ENCODE results near the gene SLC9B1. TPM values are rescaled to one million over a fixed set of nuclear protein-coding genes. Genes with fewer than 3 reads are reported as not detected.

SLC9B1 gene
- total and polyA plus RNA-seq, 2 of the 13 experiments (the other 11 are each of a cell fraction or from before 2014, with no cell fraction given) = 0.17 to 0.20 TPM

DNA sequence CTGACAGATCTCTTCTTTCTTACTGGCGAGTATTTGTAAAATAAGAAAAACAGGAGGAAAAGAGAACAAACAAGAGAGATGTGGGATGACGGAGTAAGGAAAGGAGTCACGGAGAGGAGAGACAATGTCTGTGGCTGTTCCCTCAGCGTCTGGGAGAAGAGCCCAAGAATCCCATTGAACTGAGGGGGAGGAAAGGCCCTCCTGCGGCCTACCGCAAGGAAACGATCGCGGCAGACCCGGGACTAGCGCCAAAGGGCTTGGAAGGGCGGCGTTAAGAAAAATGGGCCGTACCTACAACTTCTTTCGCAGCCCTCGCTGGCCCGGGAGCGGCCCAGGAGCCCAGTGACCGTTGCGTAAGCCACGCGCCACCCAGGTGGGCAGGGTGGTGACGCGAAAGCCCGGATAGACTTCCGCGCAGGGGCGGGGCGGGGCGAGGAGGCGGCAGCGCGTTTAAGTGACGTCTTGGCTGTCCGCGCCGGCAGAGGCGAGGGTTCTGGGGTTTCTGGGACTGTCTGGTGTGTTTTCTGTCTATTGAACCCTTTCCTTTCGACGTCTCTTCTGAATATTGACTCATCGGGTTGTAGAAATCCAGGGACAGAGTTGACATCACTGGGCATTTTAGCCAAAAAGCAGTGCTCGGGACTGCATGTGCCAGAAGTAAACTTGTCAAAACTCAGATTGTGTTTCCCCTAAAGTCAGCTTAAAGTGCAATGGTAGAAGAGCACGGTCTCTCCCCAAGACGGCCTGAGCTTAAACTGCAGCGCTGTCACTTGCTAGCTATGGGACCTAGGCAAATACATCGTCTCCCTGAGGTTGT, at the start of gene SLC9B1 (continued):
- TF ChIP-seq, protein P1, sequence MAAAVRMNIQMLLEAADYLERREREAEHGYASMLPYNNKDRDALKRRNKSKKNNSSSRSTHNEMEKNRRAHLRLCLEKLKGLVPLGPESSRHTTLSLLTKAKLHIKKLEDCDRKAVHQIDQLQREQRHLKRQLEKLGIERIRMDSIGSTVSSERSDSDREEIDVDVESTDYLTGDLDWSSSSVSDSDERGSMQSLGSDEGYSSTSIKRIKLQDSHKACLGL (CRISPR knock-in tag; IDR thresholded peaks at IDR 0.05) = peak; percentile 87; the same call in 1 of the 2 replicates
- TF ChIP-seq, protein P2, sequence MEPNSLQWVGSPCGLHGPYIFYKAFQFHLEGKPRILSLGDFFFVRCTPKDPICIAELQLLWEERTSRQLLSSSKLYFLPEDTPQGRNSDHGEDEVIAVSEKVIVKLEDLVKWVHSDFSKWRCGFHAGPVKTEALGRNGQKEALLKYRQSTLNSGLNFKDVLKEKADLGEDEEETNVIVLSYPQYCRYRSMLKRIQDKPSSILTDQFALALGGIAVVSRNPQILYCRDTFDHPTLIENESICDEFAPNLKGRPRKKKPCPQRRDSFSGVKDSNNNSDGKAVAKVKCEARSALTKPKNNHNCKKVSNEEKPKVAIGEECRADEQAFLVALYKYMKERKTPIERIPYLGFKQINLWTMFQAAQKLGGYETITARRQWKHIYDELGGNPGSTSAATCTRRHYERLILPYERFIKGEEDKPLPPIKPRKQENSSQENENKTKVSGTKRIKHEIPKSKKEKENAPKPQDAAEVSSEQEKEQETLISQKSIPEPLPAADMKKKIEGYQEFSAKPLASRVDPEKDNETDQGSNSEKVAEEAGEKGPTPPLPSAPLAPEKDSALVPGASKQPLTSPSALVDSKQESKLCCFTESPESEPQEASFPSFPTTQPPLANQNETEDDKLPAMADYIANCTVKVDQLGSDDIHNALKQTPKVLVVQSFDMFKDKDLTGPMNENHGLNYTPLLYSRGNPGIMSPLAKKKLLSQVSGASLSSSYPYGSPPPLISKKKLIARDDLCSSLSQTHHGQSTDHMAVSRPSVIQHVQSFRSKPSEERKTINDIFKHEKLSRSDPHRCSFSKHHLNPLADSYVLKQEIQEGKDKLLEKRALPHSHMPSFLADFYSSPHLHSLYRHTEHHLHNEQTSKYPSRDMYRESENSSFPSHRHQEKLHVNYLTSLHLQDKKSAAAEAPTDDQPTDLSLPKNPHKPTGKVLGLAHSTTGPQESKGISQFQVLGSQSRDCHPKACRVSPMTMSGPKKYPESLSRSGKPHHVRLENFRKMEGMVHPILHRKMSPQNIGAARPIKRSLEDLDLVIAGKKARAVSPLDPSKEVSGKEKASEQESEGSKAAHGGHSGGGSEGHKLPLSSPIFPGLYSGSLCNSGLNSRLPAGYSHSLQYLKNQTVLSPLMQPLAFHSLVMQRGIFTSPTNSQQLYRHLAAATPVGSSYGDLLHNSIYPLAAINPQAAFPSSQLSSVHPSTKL (CRISPR knock-in tag; IDR thresholded peaks at IDR 0.05) = peak; percentile 79
- TF ChIP-seq, protein P3, sequence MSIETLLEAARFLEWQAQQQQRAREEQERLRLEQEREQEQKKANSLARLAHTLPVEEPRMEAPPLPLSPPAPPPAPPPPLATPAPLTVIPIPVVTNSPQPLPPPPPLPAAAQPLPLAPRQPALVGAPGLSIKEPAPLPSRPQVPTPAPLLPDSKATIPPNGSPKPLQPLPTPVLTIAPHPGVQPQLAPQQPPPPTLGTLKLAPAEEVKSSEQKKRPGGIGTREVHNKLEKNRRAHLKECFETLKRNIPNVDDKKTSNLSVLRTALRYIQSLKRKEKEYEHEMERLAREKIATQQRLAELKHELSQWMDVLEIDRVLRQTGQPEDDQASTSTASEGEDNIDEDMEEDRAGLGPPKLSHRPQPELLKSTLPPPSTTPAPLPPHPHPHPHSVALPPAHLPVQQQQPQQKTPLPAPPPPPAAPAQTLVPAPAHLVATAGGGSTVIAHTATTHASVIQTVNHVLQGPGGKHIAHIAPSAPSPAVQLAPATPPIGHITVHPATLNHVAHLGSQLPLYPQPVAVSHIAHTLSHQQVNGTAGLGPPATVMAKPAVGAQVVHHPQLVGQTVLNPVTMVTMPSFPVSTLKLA (IDR thresholded peaks at IDR 0.05) = no peak
- no peak for TF ChIP-seq RFX3 (CRISPR knock-in tag; IDR thresholded peaks at IDR 0.05)
- TF ChIP-seq GPN1 (CRISPR knock-in tag; IDR thresholded peaks at IDR 0.05; ENCODE audit: borderline replicate concordance) = no peak
- TF ChIP-seq RFXAP (CRISPR knock-in tag; IDR thresholded peaks at IDR 0.05; ENCODE audit: borderline replicate concordance) = peak; percentile 86
- TF ChIP-seq, protein P4, sequence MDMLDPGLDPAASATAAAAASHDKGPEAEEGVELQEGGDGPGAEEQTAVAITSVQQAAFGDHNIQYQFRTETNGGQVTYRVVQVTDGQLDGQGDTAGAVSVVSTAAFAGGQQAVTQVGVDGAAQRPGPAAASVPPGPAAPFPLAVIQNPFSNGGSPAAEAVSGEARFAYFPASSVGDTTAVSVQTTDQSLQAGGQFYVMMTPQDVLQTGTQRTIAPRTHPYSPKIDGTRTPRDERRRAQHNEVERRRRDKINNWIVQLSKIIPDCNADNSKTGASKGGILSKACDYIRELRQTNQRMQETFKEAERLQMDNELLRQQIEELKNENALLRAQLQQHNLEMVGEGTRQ (IDR thresholded peaks at IDR 0.05; ENCODE audit: low read depth, low read length) = no peak
- TF ChIP-seq, protein P4 (CRISPR knock-in tag; IDR thresholded peaks at IDR 0.05; ENCODE audit: borderline replicate concordance) = no peak
- TF ChIP-seq ZNF670 (CRISPR knock-in tag; IDR thresholded peaks at IDR 0.05; ENCODE audit: borderline replicate concordance) = 0 out of 2 replicates have a peak, but pooled peaks have one; percentile 2
- TF ChIP-seq, protein P5, sequence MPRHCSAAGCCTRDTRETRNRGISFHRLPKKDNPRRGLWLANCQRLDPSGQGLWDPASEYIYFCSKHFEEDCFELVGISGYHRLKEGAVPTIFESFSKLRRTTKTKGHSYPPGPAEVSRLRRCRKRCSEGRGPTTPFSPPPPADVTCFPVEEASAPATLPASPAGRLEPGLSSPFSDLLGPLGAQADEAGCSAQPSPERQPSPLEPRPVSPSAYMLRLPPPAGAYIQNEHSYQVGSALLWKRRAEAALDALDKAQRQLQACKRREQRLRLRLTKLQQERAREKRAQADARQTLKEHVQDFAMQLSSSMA (CRISPR knock-in tag; IDR thresholded peaks at IDR 0.05) = no peak
- TF ChIP-seq, protein P6, sequence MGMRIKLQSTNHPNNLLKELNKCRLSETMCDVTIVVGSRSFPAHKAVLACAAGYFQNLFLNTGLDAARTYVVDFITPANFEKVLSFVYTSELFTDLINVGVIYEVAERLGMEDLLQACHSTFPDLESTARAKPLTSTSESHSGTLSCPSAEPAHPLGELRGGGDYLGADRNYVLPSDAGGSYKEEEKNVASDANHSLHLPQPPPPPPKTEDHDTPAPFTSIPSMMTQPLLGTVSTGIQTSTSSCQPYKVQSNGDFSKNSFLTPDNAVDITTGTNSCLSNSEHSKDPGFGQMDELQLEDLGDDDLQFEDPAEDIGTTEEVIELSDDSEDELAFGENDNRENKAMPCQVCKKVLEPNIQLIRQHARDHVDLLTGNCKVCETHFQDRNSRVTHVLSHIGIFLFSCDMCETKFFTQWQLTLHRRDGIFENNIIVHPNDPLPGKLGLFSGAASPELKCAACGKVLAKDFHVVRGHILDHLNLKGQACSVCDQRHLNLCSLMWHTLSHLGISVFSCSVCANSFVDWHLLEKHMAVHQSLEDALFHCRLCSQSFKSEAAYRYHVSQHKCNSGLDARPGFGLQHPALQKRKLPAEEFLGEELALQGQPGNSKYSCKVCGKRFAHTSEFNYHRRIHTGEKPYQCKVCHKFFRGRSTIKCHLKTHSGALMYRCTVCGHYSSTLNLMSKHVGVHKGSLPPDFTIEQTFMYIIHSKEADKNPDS (CRISPR knock-in tag; IDR thresholded peaks at IDR 0.05) = no peak
- TF ChIP-seq ZNF225 (CRISPR knock-in tag; IDR thresholded peaks at IDR 0.05) = peak; percentile 73; the same call in 1 of the 2 replicates
- no peak for TF ChIP-seq ZNF496 (CRISPR knock-in tag; IDR thresholded peaks at IDR 0.05; ENCODE audit: insufficient replicate concordance)
- TF ChIP-seq PITX1 (CRISPR knock-in tag; IDR thresholded peaks at IDR 0.05) = peak; percentile 83
- TF ChIP-seq SP5 (CRISPR knock-in tag; IDR thresholded peaks at IDR 0.05; ENCODE audit: borderline replicate concordance, low read depth) = peak; percentile 59; the same call in 1 of the 2 replicates
- TF ChIP-seq FIP1L1 (IDR thresholded peaks at IDR 0.05; ENCODE audit: borderline replicate concordance, insufficient read depth, low read depth, low read length) = peak; percentile 89; the same call in 1 of the 2 replicates
- no peak; the same call in 1 of the 2 replicates for TF ChIP-seq ZNF431 (CRISPR knock-in tag; IDR thresholded peaks at IDR 0.05; ENCODE audit: borderline replicate concordance, low read depth)
